Uterus (tissue), 4 donors: ENCODE data around the gene GRIA1. TPM values are rescaled to one million over a fixed set of nuclear protein-coding genes. Genes with fewer than 3 reads are reported as not detected.

ENCODE experiments used
- DNase-seq, 2 donors: peaks; one replicate each; pipeline ENCODE4 v3.0.0-alpha.2; 2019 to 2020
- H3K27ac ChIP-seq, 2 donors: fragments of 200-600 bp; sonication (generic); 1 replicate in 1 of 2; 2 replicates in 1 of 2; pipeline ENCODE4 v1.5.1; 2016 to 2018
- H3K27me3 ChIP-seq, 2 donors: fragments of 200-600 bp; sonication (generic); one replicate each; pipeline ENCODE4 v1.5.1; 2018 to 2019; ENCODE audit warnings: control low read depth in 1 of 2
- H3K36me3 ChIP-seq, 2 donors: fragments of 200-600 bp; sonication (generic); one replicate each; pipeline ENCODE4 v1.5.1; 2019; ENCODE audit warnings: control low read depth in 1 of 2
- H3K4me1 ChIP-seq, 2 donors: fragments of 200-600 bp; sonication (generic); one replicate each; pipeline ENCODE4 v1.5.1; 2018 to 2019; ENCODE audit warnings: control low read depth in 1 of 2
- H3K4me3 ChIP-seq, 2 donors: fragments of 200-600 bp; sonication (generic); 1 replicate in 1 of 2; 2 replicates in 1 of 2; pipeline ENCODE4 v1.5.1; 2018 to 2019; ENCODE audit warnings: mild to moderate bottlenecking in 1 of 2
- H3K9me3 ChIP-seq, 2 donors: fragments of 200-600 bp; sonication (generic); one replicate each; pipeline ENCODE4 v1.5.1; 2019; ENCODE audit warnings: control low read depth in 1 of 2
- POLR2A ChIP-seq, 2 donors: fragments of 450-650 bp; IDR thresholded peaks; one replicate each; pipeline ENCODE4 v1.6.1; 2016; ENCODE audit warnings: antibody characterized with exemption in 2 of 2, mild to moderate bottlenecking in 1 of 2, moderate library complexity in 1 of 2
- intact Hi-C: fragments of 100-400 bp; cut with DNase I; formaldehyde crosslinking; loops from one replicate; pipeline ENCODE4 v1.15.1; 2023; ENCODE audit warnings: low total_unique reads
- total RNA-seq, 4 donors: library from RNA; depleted of rRNA in 3 of 4; stranded (reverse); fragments of >200 nt in 3 of 4; gene quantifications; one replicate each; pipeline versions ENCODE4 v1.1.0 to v1.2.4, GENCODE V29; 2014 to 2023
- TF ChIP-seq, protein P1 (sequence below), 4 experiments: fragments of 200-600 bp in 2 of 4; fragments of 450-650 bp in 2 of 4; sonication (generic) in 2 of 4; IDR thresholded peaks; one replicate each; pipeline ENCODE4 v1.5.1; 2016 to 2019; ENCODE audit warnings: antibody characterized with exemption in 4 of 4, mild to moderate bottlenecking in 2 of 4, moderate library complexity in 1 of 4
- donor health status: DM: yes; HTN: yes; CAD: no.

Gene GRIA1
- total RNA-seq, 4 donors from 2014 or later: 0.37 to 24.1 (median 1.5) TPM; not detected in 1

DNA sequence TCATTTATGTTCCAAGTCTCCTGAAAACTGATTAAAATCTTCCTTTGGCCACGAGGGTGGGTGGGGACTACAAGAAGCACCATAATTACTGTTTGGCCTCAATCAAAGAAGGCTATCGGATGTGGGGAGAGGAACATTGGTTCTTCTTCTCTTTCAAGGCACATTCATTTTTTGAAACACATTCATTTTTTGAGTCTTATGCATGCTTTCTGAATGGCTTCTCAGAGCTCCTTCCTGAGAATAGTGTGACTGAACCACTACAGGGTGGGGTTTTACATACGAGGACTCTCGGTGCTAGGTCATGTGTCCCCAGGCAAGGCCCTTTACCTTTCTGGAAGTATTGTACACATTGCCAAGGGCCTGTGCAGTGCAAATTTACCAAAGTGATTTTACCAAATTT is 7.0 kb upstream of the GRIA1 start:
- Histone ChIP-seq H3K27ac (no peak overlapping the region), H3K27me3 (no peaks in the 10 kb centered on the region), H3K9me3 (no peaks in the 10 kb centered on the region), H3K4me3 (no peak overlapping the region), H3K4me1 (no peaks in the 10 kb centered on the region), H3K36me3 (no peaks in the 10 kb centered on the region)
- TF ChIP-seq, protein P1, sequence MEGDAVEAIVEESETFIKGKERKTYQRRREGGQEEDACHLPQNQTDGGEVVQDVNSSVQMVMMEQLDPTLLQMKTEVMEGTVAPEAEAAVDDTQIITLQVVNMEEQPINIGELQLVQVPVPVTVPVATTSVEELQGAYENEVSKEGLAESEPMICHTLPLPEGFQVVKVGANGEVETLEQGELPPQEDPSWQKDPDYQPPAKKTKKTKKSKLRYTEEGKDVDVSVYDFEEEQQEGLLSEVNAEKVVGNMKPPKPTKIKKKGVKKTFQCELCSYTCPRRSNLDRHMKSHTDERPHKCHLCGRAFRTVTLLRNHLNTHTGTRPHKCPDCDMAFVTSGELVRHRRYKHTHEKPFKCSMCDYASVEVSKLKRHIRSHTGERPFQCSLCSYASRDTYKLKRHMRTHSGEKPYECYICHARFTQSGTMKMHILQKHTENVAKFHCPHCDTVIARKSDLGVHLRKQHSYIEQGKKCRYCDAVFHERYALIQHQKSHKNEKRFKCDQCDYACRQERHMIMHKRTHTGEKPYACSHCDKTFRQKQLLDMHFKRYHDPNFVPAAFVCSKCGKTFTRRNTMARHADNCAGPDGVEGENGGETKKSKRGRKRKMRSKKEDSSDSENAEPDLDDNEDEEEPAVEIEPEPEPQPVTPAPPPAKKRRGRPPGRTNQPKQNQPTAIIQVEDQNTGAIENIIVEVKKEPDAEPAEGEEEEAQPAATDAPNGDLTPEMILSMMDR (IDR thresholded peaks at IDR 0.05): no peak
- no peak for TF ChIP-seq POLR2A (IDR thresholded peaks at IDR 0.05)
- no peak for DNase-seq
- intact Hi-C loops: no loop called here

DNA sequence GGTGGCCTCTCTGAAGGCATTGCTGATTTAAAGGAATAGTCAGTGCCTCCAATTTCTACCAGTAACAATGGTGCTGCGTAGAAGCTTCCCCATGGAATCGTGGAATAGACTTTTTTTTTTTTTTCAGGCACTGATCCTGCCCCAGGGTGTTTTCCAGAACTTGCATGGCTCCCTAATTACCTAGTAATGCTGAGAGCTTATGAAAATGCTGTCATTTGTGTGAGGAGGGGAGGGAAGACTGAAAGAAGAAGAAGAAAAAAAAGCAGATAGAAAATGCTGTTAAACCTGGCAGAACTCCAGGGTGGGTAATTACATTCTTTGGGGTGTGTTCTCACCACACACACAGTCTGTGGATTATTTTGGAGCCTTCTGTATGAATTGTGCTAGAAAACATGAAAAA is 4.8 kb upstream of the GRIA1 start:
- no peaks in the 10 kb centered on the region for H3K9me3 ChIP-seq
- no peak for TF ChIP-seq POLR2A (IDR thresholded peaks at IDR 0.05)
- TF ChIP-seq, protein P1 (IDR thresholded peaks at IDR 0.05): no peak
- DNase-seq: no peak
- H3K27ac ChIP-seq: no peak overlapping the region
- H3K4me1 ChIP-seq: no peaks in the 10 kb centered on the region
- no peaks in the 10 kb centered on the region for H3K36me3 ChIP-seq
- no peaks in the 10 kb centered on the region for H3K27me3 ChIP-seq
- intact Hi-C loops: no loop called here
- no peak overlapping the region for H3K4me3 ChIP-seq

DNA sequence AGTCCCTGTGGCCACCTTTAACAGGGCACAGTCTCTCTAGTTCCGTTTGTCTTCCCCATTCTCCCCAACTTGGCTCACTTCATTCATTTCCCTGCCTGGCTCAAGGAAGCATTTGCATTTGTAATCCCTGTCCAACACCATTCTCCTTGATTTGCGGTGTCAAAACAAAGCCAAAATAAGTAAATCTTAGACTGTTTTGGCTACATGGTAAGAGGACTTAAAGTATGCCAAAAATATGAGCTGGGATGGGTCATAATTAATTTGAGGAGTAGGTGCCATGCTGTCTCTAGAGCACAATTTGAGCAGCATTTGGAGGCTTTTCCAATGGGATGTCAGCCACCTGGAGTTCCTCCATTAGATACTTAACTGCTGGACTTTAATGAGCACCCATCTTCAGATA is 3.7 kb upstream of the GRIA1 start:
- intact Hi-C loops: no loop called here
- TF ChIP-seq, protein P1 (IDR thresholded peaks at IDR 0.05): no peak
- TF ChIP-seq POLR2A (IDR thresholded peaks at IDR 0.05): no peak
- Histone ChIP-seq H3K4me3 (no peak overlapping the region), H3K27me3 (peaks cover 0 to 6% of the 10 kb centered on the region in 2 donors), H3K36me3 (no peaks in the 10 kb centered on the region), H3K4me1 (no peaks in the 10 kb centered on the region), H3K27ac (no peak overlapping the region), H3K9me3 (no peaks in the 10 kb centered on the region)
- DNase-seq: no peak

DNA sequence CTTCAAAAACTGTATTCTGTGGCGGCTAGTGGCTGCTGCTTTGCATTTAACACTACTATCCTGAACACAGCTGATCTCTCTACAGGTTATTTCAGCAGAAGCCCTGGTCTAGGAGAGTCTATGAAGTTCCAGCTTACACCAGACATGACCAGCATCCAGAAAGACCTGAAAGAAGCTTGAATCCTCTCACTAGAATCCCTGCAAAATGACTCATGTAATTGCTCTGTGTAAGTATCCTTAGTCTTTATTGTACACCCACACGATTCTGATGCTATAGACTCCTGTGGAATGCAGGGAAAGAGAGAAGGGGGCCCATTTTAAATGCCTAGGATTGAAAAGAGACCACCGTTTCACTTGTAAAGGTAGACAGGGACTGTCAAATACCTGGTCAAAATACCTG is 859 bp upstream of the GRIA1 start:
- Histone ChIP-seq H3K27me3 (peaks cover 0 to 9% of the 10 kb centered on the region in 2 donors), H3K9me3 (no peaks in the 10 kb centered on the region), H3K36me3 (no peaks in the 10 kb centered on the region), H3K27ac (no peak overlapping the region), H3K4me1 (no peaks in the 10 kb centered on the region), H3K4me3 (no peak overlapping the region)
- intact Hi-C loops: no loop called here
- TF ChIP-seq, protein P1 (IDR thresholded peaks at IDR 0.05): no peak
- TF ChIP-seq POLR2A (IDR thresholded peaks at IDR 0.05): no peak
- no peak for DNase-seq

DNA sequence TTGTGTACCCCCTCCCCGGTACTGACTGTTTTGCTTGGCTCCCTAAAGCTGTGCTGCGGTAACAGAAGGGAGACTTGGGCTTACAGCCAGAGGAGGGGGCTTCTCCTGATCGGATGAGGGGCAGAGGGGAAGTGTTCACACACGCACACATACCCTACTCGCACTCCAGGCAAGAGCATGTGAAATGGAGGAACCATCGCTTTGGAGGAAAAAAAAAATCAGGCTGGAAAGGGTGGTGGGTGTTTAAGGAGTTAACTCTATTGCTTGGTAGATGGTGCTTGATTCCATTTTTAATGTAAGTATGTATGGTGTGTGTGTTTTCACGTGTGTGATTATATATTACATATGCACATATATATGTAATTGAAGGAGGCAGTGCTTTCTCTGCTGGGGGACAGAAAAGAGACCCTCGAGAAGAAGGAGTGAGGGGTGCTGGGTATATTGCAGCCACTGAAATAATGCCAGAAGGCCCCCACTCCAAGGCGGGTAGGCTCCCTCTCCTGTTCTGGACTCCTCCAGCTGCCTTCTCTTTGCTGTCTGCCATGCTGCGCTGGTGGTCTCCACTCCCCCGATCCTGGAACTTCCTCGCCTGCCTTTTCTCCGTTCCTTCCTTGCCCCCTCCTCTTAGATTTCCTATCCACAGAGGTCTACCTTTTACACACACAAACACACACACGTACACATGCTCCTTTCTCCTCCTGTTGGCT is 721 bp downstream of the GRIA1 start:
- no peaks in the 10 kb centered on the region for H3K36me3 ChIP-seq
- H3K27me3 ChIP-seq: peaks cover 0 to 9% of the 10 kb centered on the region in 2 donors
- H3K9me3 ChIP-seq: no peaks in the 10 kb centered on the region
- no peak for DNase-seq
- TF ChIP-seq, protein P1 (IDR thresholded peaks at IDR 0.05): no peak
- TF ChIP-seq POLR2A (IDR thresholded peaks at IDR 0.05): no peak
- no peak overlapping the region for H3K27ac ChIP-seq
- H3K4me1 ChIP-seq: no peaks in the 10 kb centered on the region
- H3K4me3 ChIP-seq: no peak overlapping the region
- intact Hi-C loops: no loop called here
